ENCODE measurements around the gene GTF2H2. TPM values are rescaled to one million over a fixed set of nuclear protein-coding genes. Genes with fewer than 3 reads are reported as not detected.
"Not testable (repeated sequence)": the region's sequence is repeated elsewhere in the genome, so short reads cannot be mapped to it uniquely, and the experiment has no call there.

The GTF2H2 gene
- total and polyA plus RNA-seq, 2 donors from 2014 or later, result 4.9 to 34.3 TPM

DNA sequence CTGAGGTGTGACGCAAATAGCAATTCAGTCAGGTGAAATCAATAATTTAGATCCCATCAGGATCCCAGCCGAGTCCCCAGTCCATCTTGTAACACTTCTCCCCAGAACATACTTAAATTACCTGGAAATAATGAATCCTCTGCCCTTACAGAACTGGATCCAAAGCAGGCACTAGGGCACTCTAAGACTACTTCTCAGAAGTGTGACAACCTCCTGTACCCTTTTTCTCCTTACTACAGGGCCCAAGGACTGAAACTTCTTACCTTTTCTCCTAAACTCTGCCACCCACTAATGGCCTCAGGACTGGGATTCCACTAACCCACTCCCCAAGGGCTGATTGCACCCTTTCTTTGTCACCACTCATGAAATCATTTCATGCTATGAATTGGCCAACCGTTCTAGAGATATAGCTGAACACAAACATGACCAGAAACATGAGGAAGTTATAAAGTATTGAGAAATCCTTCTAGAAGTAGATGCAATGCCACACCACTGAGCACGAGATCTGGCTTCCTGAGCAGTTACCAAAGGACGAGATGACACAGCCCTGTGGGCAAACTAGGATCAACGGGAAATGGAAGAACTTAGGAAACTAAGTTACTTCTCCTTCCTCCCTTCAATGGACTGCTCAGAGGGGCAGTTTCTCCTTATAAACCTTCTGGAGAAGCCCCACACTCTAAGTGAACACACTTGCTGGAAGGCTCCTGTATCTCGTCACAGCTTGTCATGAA lies 36.3 kb downstream of the GTF2H2 start:
- intact Hi-C loops (cut with DNase I); FAIRE-seq; H3K9ac ChIP-seq (ENCODE audit: low read length in 3 of 3); DNase-seq; H3K36me3 ChIP-seq (ENCODE audit: control insufficient read depth in 2 of 3, insufficient read depth in 3 of 3, low read length in 3 of 3); H3K27ac ChIP-seq (ENCODE audit: low read depth in 2 of 2, low read length in 2 of 2); H3K9me3 ChIP-seq (ENCODE audit: control insufficient read depth in 2 of 3, insufficient read depth in 1 of 3, low read length in 3 of 3); H3K4me3 ChIP-seq (ENCODE audit: low read length in 3 of 3); H3K27me3 ChIP-seq (ENCODE audit: control insufficient read depth, insufficient read depth, low read length); H3K4me1 ChIP-seq (ENCODE audit: control insufficient read depth in 2 of 3, insufficient read depth in 2 of 3, low read depth in 1 of 3, low read length in 3 of 3): not testable (repeated sequence)

DNA sequence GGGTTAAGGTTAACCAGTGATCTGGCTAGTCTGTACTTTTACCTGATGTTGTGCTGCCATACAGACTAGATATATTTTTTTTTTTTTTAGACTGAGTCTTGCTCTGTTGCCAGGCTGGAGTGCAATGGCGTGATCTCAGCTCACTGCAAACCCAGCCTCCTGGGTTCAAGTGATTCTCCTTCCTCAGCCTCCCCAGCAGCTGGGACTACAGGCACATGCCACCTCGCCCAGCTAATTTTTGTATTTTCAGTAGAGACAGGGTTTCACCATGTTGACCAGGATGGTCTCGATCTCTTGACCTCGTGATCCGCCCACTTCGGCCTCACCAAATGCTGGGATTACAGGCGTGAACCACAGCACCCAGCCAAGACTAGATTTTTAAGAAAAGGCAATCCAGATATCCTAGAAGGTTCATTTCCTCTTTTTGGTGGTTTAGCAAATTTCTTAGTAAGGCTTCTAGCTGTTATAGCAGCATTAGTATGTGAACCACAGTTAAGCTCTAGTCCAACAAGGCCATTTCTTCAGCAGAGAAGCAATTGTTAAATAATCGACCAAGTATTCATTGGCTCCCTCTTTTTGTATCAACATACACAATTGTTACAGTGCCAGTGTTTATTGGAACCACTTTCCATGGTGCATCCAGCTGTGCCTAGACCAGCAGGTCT lies 42.1 kb downstream of the GTF2H2 start, which contains the start of gene NAIP:
NAIP (minus strand) TSS at position 51 of the 665 bp plus-strand sequence. CDS start 12,424 bp downstream, outside the sequence.
- H3K9me3 ChIP-seq (ENCODE audit: control insufficient read depth in 2 of 3, insufficient read depth in 1 of 3, low read length in 3 of 3); intact Hi-C loops (cut with DNase I); H3K27me3 ChIP-seq (ENCODE audit: control insufficient read depth, insufficient read depth, low read length); FAIRE-seq; H3K27ac ChIP-seq (ENCODE audit: low read depth in 2 of 2, low read length in 2 of 2); DNase-seq; H3K9ac ChIP-seq (ENCODE audit: low read length in 3 of 3); H3K4me3 ChIP-seq (ENCODE audit: low read length in 3 of 3); H3K36me3 ChIP-seq (ENCODE audit: control insufficient read depth in 2 of 3, insufficient read depth in 3 of 3, low read length in 3 of 3); H3K4me1 ChIP-seq (ENCODE audit: control insufficient read depth in 2 of 3, insufficient read depth in 2 of 3, low read depth in 1 of 3, low read length in 3 of 3): not testable (repeated sequence)

DNA sequence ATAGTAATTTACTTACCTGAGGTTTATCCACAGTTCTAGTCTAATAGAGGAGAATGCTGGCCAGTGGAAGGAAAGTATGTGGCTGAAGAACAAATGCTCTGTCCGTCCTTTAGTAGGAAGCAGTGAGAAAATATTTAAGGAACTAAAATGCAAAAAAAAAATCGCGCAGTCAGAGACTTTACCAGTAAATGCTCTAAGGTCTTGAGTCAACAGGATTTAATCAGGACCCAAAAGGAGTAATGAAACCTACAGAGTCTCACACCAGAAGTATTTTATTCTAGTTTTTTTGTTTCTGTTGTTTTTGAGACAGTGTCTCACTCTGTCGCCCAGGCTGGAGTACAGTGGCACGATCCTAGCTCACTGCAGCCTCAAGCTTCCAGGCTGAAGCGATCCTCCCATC lies 46.8 kb downstream of the GTF2H2 start:
- H3K9ac ChIP-seq (ENCODE audit: low read length in 3 of 3); H3K4me3 ChIP-seq (ENCODE audit: low read length in 3 of 3); H3K9me3 ChIP-seq (ENCODE audit: control insufficient read depth in 2 of 3, insufficient read depth in 1 of 3, low read length in 3 of 3); DNase-seq; intact Hi-C loops (cut with DNase I); FAIRE-seq; H3K4me1 ChIP-seq (ENCODE audit: control insufficient read depth in 2 of 3, insufficient read depth in 2 of 3, low read depth in 1 of 3, low read length in 3 of 3); H3K36me3 ChIP-seq (ENCODE audit: control insufficient read depth in 2 of 3, insufficient read depth in 3 of 3, low read length in 3 of 3); H3K27me3 ChIP-seq (ENCODE audit: control insufficient read depth, insufficient read depth, low read length); H3K27ac ChIP-seq (ENCODE audit: low read depth in 2 of 2, low read length in 2 of 2): not testable (repeated sequence)

DNA sequence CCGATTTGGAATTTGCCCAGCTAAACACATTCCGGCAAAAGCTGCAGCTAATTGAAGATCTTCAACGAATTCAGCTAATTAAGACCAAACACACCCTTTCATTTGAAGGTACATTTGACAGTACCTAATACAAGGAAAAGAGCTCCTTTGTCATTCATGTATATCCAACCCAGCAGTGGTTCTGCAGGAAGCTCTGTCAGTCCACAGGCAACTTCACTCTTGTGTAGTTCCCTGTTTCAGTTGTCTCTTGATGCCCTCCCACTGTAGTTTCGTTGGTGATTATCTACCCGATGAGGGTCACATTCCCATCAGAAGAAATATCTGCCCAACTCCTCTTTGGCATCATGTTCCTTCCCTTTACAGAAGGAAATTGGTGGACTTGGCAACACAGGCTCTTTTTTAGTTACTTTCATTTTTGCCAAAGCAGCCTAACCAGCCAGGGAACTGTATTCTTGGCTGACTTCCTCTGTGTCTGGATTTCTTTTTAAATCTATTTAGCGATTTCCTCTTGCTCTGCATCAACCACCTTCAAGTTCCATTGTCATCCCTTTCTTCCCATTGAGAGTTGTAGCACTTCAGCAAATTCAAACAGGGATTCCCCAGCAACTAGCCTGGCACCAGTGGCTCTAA lies 49.0 kb downstream of the GTF2H2 start:
- FAIRE-seq; H3K4me3 ChIP-seq (ENCODE audit: low read length in 3 of 3); H3K9ac ChIP-seq (ENCODE audit: low read length in 3 of 3); H3K27ac ChIP-seq (ENCODE audit: low read depth in 2 of 2, low read length in 2 of 2); DNase-seq; H3K4me1 ChIP-seq (ENCODE audit: control insufficient read depth in 2 of 3, insufficient read depth in 2 of 3, low read depth in 1 of 3, low read length in 3 of 3); H3K36me3 ChIP-seq (ENCODE audit: control insufficient read depth in 2 of 3, insufficient read depth in 3 of 3, low read length in 3 of 3); intact Hi-C loops (cut with DNase I); H3K27me3 ChIP-seq (ENCODE audit: control insufficient read depth, insufficient read depth, low read length); H3K9me3 ChIP-seq (ENCODE audit: control insufficient read depth in 2 of 3, insufficient read depth in 1 of 3, low read length in 3 of 3): not testable (repeated sequence)

DNA sequence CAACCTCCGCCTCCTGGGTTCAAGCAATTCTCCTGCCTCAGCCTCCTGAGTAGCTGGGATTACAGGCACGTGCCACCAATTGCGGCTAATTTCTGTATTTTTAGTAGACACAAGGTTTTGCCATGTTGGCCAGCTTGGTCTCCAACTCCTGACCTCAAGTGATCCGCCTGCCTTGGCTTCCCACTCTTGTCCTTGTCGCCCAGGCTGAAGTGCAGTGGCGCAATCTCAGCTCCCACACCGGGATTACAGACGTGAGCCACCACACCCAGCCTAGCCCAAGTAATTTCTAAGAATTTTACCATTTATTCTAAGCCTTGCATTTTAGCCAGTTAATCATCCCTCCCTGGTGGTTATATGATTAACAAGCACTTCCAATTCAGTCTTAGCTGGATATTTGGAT lies 53.3 kb downstream of the GTF2H2 start:
- Histone ChIP-seq H3K4me3 (ENCODE audit: low read length in 3 of 3) (no peak overlapping the region), H3K27me3 (ENCODE audit: control insufficient read depth, insufficient read depth, low read length) (no peaks in the 10 kb centered on the region), H3K9me3 (ENCODE audit: control insufficient read depth in 2 of 3, insufficient read depth in 1 of 3, low read length in 3 of 3) (no peaks in the 10 kb centered on the region), H3K9ac (ENCODE audit: low read length in 3 of 3) (no peak overlapping the region), H3K27ac (ENCODE audit: low read depth in 2 of 2, low read length in 2 of 2) (no peak overlapping the region), H3K4me1 (ENCODE audit: control insufficient read depth in 2 of 3, insufficient read depth in 2 of 3, low read depth in 1 of 3, low read length in 3 of 3) (no peaks in the 10 kb centered on the region), H3K36me3 (ENCODE audit: control insufficient read depth in 2 of 3, insufficient read depth in 3 of 3, low read length in 3 of 3) (no peaks in the 10 kb centered on the region)
- TF ChIP-seq, protein P1, sequence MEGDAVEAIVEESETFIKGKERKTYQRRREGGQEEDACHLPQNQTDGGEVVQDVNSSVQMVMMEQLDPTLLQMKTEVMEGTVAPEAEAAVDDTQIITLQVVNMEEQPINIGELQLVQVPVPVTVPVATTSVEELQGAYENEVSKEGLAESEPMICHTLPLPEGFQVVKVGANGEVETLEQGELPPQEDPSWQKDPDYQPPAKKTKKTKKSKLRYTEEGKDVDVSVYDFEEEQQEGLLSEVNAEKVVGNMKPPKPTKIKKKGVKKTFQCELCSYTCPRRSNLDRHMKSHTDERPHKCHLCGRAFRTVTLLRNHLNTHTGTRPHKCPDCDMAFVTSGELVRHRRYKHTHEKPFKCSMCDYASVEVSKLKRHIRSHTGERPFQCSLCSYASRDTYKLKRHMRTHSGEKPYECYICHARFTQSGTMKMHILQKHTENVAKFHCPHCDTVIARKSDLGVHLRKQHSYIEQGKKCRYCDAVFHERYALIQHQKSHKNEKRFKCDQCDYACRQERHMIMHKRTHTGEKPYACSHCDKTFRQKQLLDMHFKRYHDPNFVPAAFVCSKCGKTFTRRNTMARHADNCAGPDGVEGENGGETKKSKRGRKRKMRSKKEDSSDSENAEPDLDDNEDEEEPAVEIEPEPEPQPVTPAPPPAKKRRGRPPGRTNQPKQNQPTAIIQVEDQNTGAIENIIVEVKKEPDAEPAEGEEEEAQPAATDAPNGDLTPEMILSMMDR (IDR thresholded peaks at IDR 0.05; ENCODE audit: borderline replicate concordance, extremely low read depth, insufficient read depth), result no peak
- DNase-seq (no peak), FAIRE-seq (no peak)
- intact Hi-C loops (cut with DNase I), result no loop called here
